CD14-positive monocyte (primary cell): ENCODE results near the gene SULT1C3. TPM values are rescaled to one million over a fixed set of nuclear protein-coding genes. Genes with fewer than 3 reads are reported as not detected.

Source experiments
- DNase-seq, 3 donors: peaks; one replicate each; pipeline ENCODE4 v3.0.0-alpha.2; 2011 to 2022
- H2AFZ ChIP-seq: 2 replicates; pipeline ENCODE4 v1.6.0; 2012; ENCODE audit warnings: mild to moderate bottlenecking, low read depth, low read length, inconsistent platforms; ENCODE audit not compliant: insufficient read depth, poor library complexity, severe bottlenecking
- H3K27ac ChIP-seq, 2 donors: 1 replicate in 1 of 2; 2 replicates in 1 of 2; pipeline ENCODE4 v1.5.1; 2012 to 2013; ENCODE audit warnings: low read length in 2 of 2, control low read depth in 1 of 2, inconsistent platforms in 1 of 2, low read depth in 1 of 2, mild to moderate bottlenecking in 1 of 2
- H3K27me3 ChIP-seq, 2 donors: one replicate each; pipeline versions ENCODE4 v1.6.0 to v1.6.1; 2011 to 2013; ENCODE audit warnings: low read length in 2 of 2; ENCODE audit not compliant: control insufficient read depth in 2 of 2, insufficient read depth in 2 of 2
- H3K36me3 ChIP-seq, 2 donors: replicated peaks in 1 of 2; 1 replicate in 1 of 2; 2 replicates in 1 of 2; pipeline versions ENCODE4 v1.5.1 to v1.6.1; 2012 to 2013; ENCODE audit warnings: low read length in 2 of 2, control low read depth in 1 of 2, inconsistent platforms in 1 of 2, mild to moderate bottlenecking in 1 of 2; ENCODE audit not compliant: insufficient read depth in 2 of 2, control insufficient read depth in 1 of 2
- H3K4me1 ChIP-seq, 2 donors: 1 replicate in 1 of 2; 2 replicates in 1 of 2; pipeline versions ENCODE4 v1.5.1 to v1.6.1; 2012 to 2013; ENCODE audit warnings: low read length in 2 of 2, control low read depth in 1 of 2, inconsistent platforms in 1 of 2, mild to moderate bottlenecking in 1 of 2, moderate library complexity in 1 of 2; ENCODE audit not compliant: insufficient read depth in 2 of 2, control insufficient read depth in 1 of 2
- H3K4me2 ChIP-seq: replicated peaks from 2 replicates; pipeline ENCODE3; 2012; ENCODE audit warnings: low read length, moderate library complexity, mild to moderate bottlenecking; ENCODE audit not compliant: poor library complexity, severe bottlenecking; ENCODE audit errors: extremely low read depth
- H3K4me3 ChIP-seq, 3 experiments: fragments of 200-600 bp in 1 of 3; sonication (generic) in 1 of 3; replicated peaks in 1 of 3; 1 replicate in 2 of 3; 2 replicates in 1 of 3; pipeline ENCODE4 v1.5.1; 2011 to 2013; ENCODE audit warnings: low read length in 3 of 3, mild to moderate bottlenecking in 3 of 3, control low read depth in 2 of 3, low read depth in 2 of 3, inconsistent platforms in 1 of 3, moderate library complexity in 1 of 3
- H3K79me2 ChIP-seq: 2 replicates; pipeline ENCODE4 v1.6.0; 2012; ENCODE audit warnings: mild to moderate bottlenecking, control low read depth, inconsistent platforms, low read length, moderate library complexity; ENCODE audit not compliant: insufficient read depth
- H3K9ac ChIP-seq: 2 replicates; pipeline ENCODE4 v1.6.0; 2017; ENCODE audit warnings: low read length, mild to moderate bottlenecking; ENCODE audit not compliant: insufficient read depth, poor library complexity, severe bottlenecking
- H3K9me3 ChIP-seq, 2 donors: replicated peaks in 1 of 2; 1 replicate in 1 of 2; 2 replicates in 1 of 2; pipeline versions ENCODE4 v1.5.1 to v1.6.1; 2012 to 2013; ENCODE audit warnings: low read length in 2 of 2, control low read depth in 1 of 2; ENCODE audit not compliant: control insufficient read depth in 1 of 2, insufficient read depth in 1 of 2
- H4K20me1 ChIP-seq: 2 replicates; pipeline ENCODE4 v1.6.0; 2012; ENCODE audit warnings: mild to moderate bottlenecking, low read length, control low read depth, moderate library complexity; ENCODE audit not compliant: insufficient read depth
- H3K27ac Mint-ChIP-seq, 7 donors: one replicate each; pipeline ENCODE4 v1.8.0; 2020; ENCODE audit warnings: mild to moderate bottlenecking in 7 of 7, mixed read lengths in 7 of 7, moderate library complexity in 6 of 7, inconsistent platforms in 2 of 7
- H3K27me3 Mint-ChIP-seq, 3 donors: one replicate each; pipeline ENCODE4 v1.8.0; 2021 to 2022; ENCODE audit warnings: low read depth in 3 of 3, mild to moderate bottlenecking in 3 of 3, mixed read lengths in 3 of 3, moderate library complexity in 3 of 3, inconsistent platforms in 1 of 3
- H3K36me3 Mint-ChIP-seq, 2 donors: one replicate each; pipeline ENCODE4 v1.8.0; 2020; ENCODE audit warnings: mixed read lengths in 2 of 2, inconsistent platforms in 1 of 2, mild to moderate bottlenecking in 1 of 2
- H3K4me1 Mint-ChIP-seq: one replicate; pipeline ENCODE4 v1.8.0; 2020; ENCODE audit warnings: mild to moderate bottlenecking, mixed read lengths
- H3K4me3 Mint-ChIP-seq, 2 donors: one replicate each; pipeline ENCODE4 v1.8.0; 2020; ENCODE audit warnings: mild to moderate bottlenecking in 2 of 2, mixed read lengths in 2 of 2, moderate library complexity in 1 of 2
- H3K9me3 Mint-ChIP-seq, 7 donors: one replicate each; pipeline ENCODE4 v1.8.0; 2020 to 2022; ENCODE audit warnings: mixed read lengths in 7 of 7, mild to moderate bottlenecking in 6 of 7, moderate library complexity in 6 of 7, inconsistent platforms in 2 of 7
- CTCF ChIP-seq: fragments of 200-600 bp; IDR thresholded peaks from one replicate; pipeline ENCODE4 v1.8.0; 2022; ENCODE audit warnings: antibody characterized with exemption, mild to moderate bottlenecking
- WGBS: methylation state at CpG from one replicate; pipeline ENCODE4 v1.1.5; 2013; ENCODE audit warnings: missing lambda C conversion rate; ENCODE audit not compliant: insufficient coverage; 5-methylcytosine and 5-hydroxymethylcytosine counted together
- intact Hi-C, 2 donors: fragments of 100-400 bp; cut with micrococcal nuclease; formaldehyde crosslinking; loops; one replicate each; pipeline versions ENCODE4 v1.15.0 to v1.15.1; 2023
- polyA plus RNA-seq, 3 donors: library from polyadenylated mRNA; depleted of rRNA in 1 of 3; unstranded in 2 of 3; stranded (reverse) in 1 of 3; fragments of 300-500 nt in 2 of 3; fragments of >200 nt in 1 of 3; fragmentation: Illumina TruSeq in 2 of 3; gene quantifications; 1 replicate in 2 of 3; 2 replicates in 1 of 3; pipeline ENCODE4 v1.2.3, GENCODE V29; 2012 to 2021

SULT1C3 gene
- polyA plus RNA-seq, 3 donors: not detected

- no peaks in the 10 kb centered on the region for H3K4me1 ChIP-seq
- H3K9ac ChIP-seq: no peak overlapping the region
- DNase-seq: no peak
- no peak overlapping the region for H2AFZ ChIP-seq
- no peaks in the 10 kb centered on the region for H3K79me2 ChIP-seq
- H3K4me3 Mint-ChIP-seq: no peak overlapping the region
- no peaks in the 10 kb centered on the region for H3K36me3 Mint-ChIP-seq
- no peak for TF ChIP-seq CTCF
- intact Hi-C loops: no loop called here
- WGBS: 100% methylated on average over 1 of the region's 1 CpG
- H3K27me3 ChIP-seq: no peaks in the 10 kb centered on the region
- H3K27me3 Mint-ChIP-seq: peaks cover 0 to 2% (median under 1%) of the 10 kb centered on the region in 3 donors
- H3K4me1 Mint-ChIP-seq: peaks cover 2% of the 10 kb centered on the region
- no peak overlapping the region for H3K4me3 ChIP-seq
- peaks cover 4 to 24% (median 12%) of the 10 kb centered on the region in 7 donors for H3K9me3 Mint-ChIP-seq
- peaks cover 15 to 16% of the 10 kb centered on the region in 2 donors for H3K9me3 ChIP-seq
- H3K27ac Mint-ChIP-seq: no peak overlapping the region
- H3K4me2 ChIP-seq: no peak overlapping the region
- H3K27ac ChIP-seq: no peak overlapping the region
- H3K36me3 ChIP-seq: no peaks in the 10 kb centered on the region
- H4K20me1 ChIP-seq: no peaks in the 10 kb centered on the region
Observed at GRCh38 chr2:108224022-108224421, 15.7 kb upstream of the SULT1C3 start.

- no peaks in the 10 kb centered on the region for H3K27me3 ChIP-seq
- 0% methylated on average over 2 of the region's 2 CpGs for WGBS
- intact Hi-C loops: no loop called here
- Mint-ChIP-seq H3K9me3 (peaks cover 2 to 27% (median 12%) of the 10 kb centered on the region in 7 donors), H3K27ac (no peak overlapping the region), H3K27me3 (peaks cover 0 to 2% (median 1%) of the 10 kb centered on the region in 3 donors), H3K4me1 (peaks cover 2% of the 10 kb centered on the region), H3K36me3 (no peaks in the 10 kb centered on the region), H3K4me3 (no peak overlapping the region)
- no peak for DNase-seq
- peaks cover 15 to 16% of the 10 kb centered on the region in 2 donors for H3K9me3 ChIP-seq
- no peak overlapping the region for H3K27ac ChIP-seq
- no peaks in the 10 kb centered on the region for H3K36me3 ChIP-seq
- H3K4me3 ChIP-seq: no peak overlapping the region
- no peak overlapping the region for H2AFZ ChIP-seq
- no peaks in the 10 kb centered on the region for H4K20me1 ChIP-seq
- H3K79me2 ChIP-seq: no peaks in the 10 kb centered on the region
- no peaks in the 10 kb centered on the region for H3K4me1 ChIP-seq
- no peak for TF ChIP-seq CTCF
- H3K4me2 ChIP-seq: no peak overlapping the region
- no peak overlapping the region for H3K9ac ChIP-seq
Observed at GRCh38 chr2:108226564-108226963, 13.2 kb upstream of the SULT1C3 start.
